HepG2 (cell line): ENCODE data around the gene SLC39A2. TPM values are rescaled to one million over a fixed set of nuclear protein-coding genes. Genes with fewer than 3 reads are reported as not detected.

Source experiments
- ASH2L ChIP-seq: fragments of 300-600, 200-600 bp; sonication (generic); IDR thresholded peaks from 2 replicates; pipeline ENCODE4 v1.7.0; 2017; ENCODE audit warnings: low read depth, mild to moderate bottlenecking, moderate library complexity, mixed read lengths, low read length; ENCODE audit not compliant: insufficient read length
- CREM ChIP-seq, 2 experiments: sonication (generic) in 1 of 2; formaldehyde crosslinking in 1 of 2; IDR thresholded peaks; 2 replicates each; pipeline versions ENCODE4 v1.4.0 to v1.6.1; 2016 to 2020; ENCODE audit warnings: antibody characterized with exemption in 1 of 2, mild to moderate bottlenecking in 1 of 2, missing genetic modification reagents in 1 of 2
- GATAD2A ChIP-seq: IDR thresholded peaks from 2 replicates; pipeline ENCODE4 v1.6.1; 2016
- HDAC6 ChIP-seq: fragments of 200-600 bp; sonication (generic); IDR thresholded peaks from 2 replicates; pipeline ENCODE4 v1.7.0; 2017; ENCODE audit warnings: mild to moderate bottlenecking, antibody characterized with exemption, low read length, low read depth
- HNF4A ChIP-seq: sonication (generic); formaldehyde crosslinking; IDR thresholded peaks from 2 replicates; pipeline ENCODE4 v1.4.0; 2020; ENCODE audit warnings: missing genetic modification reagents
- KDM4B ChIP-seq: sonication (generic); formaldehyde crosslinking; IDR thresholded peaks from 2 replicates; pipeline ENCODE4 v1.4.0; 2020; ENCODE audit warnings: missing genetic modification reagents
- LCORL ChIP-seq, 2 experiments: fragments of 450-650 bp in 1 of 2; sonication (generic) in 1 of 2; formaldehyde crosslinking in 1 of 2; IDR thresholded peaks; 2 replicates each; pipeline versions ENCODE4 v1.5.0 to v1.6.1; 2017 to 2020; ENCODE audit warnings: antibody characterized with exemption in 1 of 2, missing genetic modification reagents in 1 of 2
- NFE2L2 ChIP-seq: fragments of 150-350 bp; IDR thresholded peaks from 2 replicates; pipeline ENCODE4 v1.6.1; 2014; ENCODE audit warnings: low read length
- NKX3-1 ChIP-seq: sonication (generic); formaldehyde crosslinking; IDR thresholded peaks from 2 replicates; pipeline ENCODE4 v1.5.0; 2020; ENCODE audit warnings: missing genetic modification reagents
- PBX2 ChIP-seq: IDR thresholded peaks from 2 replicates; pipeline ENCODE4 v1.6.1; 2016; ENCODE audit warnings: control low read depth
- RELA ChIP-seq: sonication (generic); formaldehyde crosslinking; IDR thresholded peaks from 2 replicates; pipeline ENCODE4 v1.4.0; 2020; ENCODE audit warnings: missing genetic modification reagents
- RXRB ChIP-seq: IDR thresholded peaks from 2 replicates; pipeline ENCODE4 v1.6.1; 2016; ENCODE audit warnings: borderline replicate concordance, missing genetic modification reagents, missing compliant biosample characterization
- SNAI1 ChIP-seq: sonication (generic); formaldehyde crosslinking; IDR thresholded peaks from 2 replicates; pipeline ENCODE4 v1.5.0; 2020; ENCODE audit warnings: mild to moderate bottlenecking, missing genetic modification reagents, borderline replicate concordance
- SP4 ChIP-seq: sonication (generic); formaldehyde crosslinking; IDR thresholded peaks from 2 replicates; pipeline ENCODE4 v1.8.1; 2023; ENCODE audit warnings: mild to moderate bottlenecking, missing genetic modification reagents
- SRSF9 ChIP-seq: fragments of 200-400 bp; formaldehyde crosslinking; IDR thresholded peaks from 2 replicates; pipeline ENCODE4 v1.6.1; 2018; ENCODE audit warnings: borderline replicate concordance, mild to moderate bottlenecking, low read depth, low read length; ENCODE audit not compliant: insufficient read depth, poor library complexity, severe bottlenecking
- TRAFD1 ChIP-seq: sonication (generic); formaldehyde crosslinking; IDR thresholded peaks from 2 replicates; pipeline ENCODE4 v1.5.1; 2020; ENCODE audit warnings: missing genetic modification reagents, mild to moderate bottlenecking, borderline replicate concordance
- ZFP36L2 ChIP-seq: sonication (generic); formaldehyde crosslinking; IDR thresholded peaks from 2 replicates; pipeline ENCODE4 v1.4.0; 2020; ENCODE audit warnings: missing genetic modification reagents
- ZFP41 ChIP-seq: sonication (generic); formaldehyde crosslinking; IDR thresholded peaks from 2 replicates; pipeline ENCODE4 v1.4.0; 2020; ENCODE audit warnings: mild to moderate bottlenecking, missing genetic modification reagents, borderline replicate concordance
- ZIK1 ChIP-seq: sonication (generic); formaldehyde crosslinking; IDR thresholded peaks from 2 replicates; pipeline ENCODE4 v1.5.0; 2020; ENCODE audit warnings: mild to moderate bottlenecking, low read depth, missing genetic modification reagents, borderline replicate concordance
- ZNF20 ChIP-seq: sonication (generic); formaldehyde crosslinking; IDR thresholded peaks from 2 replicates; pipeline ENCODE4 v1.4.0; 2020; ENCODE audit warnings: mild to moderate bottlenecking, moderate library complexity, missing genetic modification reagents
- ZNF558 ChIP-seq: sonication (generic); formaldehyde crosslinking; IDR thresholded peaks from 2 replicates; pipeline ENCODE4 v1.9.0; 2022; ENCODE audit warnings: mild to moderate bottlenecking, missing genetic modification reagents, borderline replicate concordance
- ZNF589 ChIP-seq: sonication (generic); formaldehyde crosslinking; conservative IDR thresholded peaks from 2 replicates; pipeline ENCODE4 v1.8.0; 2022; ENCODE audit warnings: mild to moderate bottlenecking, moderate library complexity, missing genetic modification reagents
- ZNF737 ChIP-seq: sonication (generic); formaldehyde crosslinking; IDR thresholded peaks from 2 replicates; pipeline ENCODE4 v1.5.0; 2020; ENCODE audit warnings: missing genetic modification reagents, mild to moderate bottlenecking, borderline replicate concordance
- ZXDC ChIP-seq: sonication (generic); formaldehyde crosslinking; IDR thresholded peaks from 2 replicates; pipeline ENCODE4 v1.5.0; 2020; ENCODE audit warnings: mild to moderate bottlenecking, missing genetic modification reagents
- polyA plus RNA-seq, 8 experiments: library from polyadenylated mRNA; depleted of rRNA in 3 of 8; stranded (reverse) in 7 of 8; unstranded in 1 of 8; fragments of >200 nt; fragmentation: Illumina TruSeq in 4 of 8; extraction: Trizol in 4 of 8; gene quantifications; 2 replicates each; pipeline versions ENCODE4 v1.2.1 to v1.2.3, GENCODE V29; 2011 to 2016; ENCODE audit warnings: low read depth in 4 of 8, missing spikeins in 1 of 8, mixed read lengths in 1 of 8; ENCODE audit not compliant: insufficient read depth in 1 of 8
- total RNA-seq, 5 experiments: library from RNA; depleted of rRNA; stranded (reverse); fragments of >200 nt; fragmentation: Illumina TruSeq; extraction: Trizol; gene quantifications; 2 replicates each; pipeline ENCODE4 v1.2.3, GENCODE V29; 2016; ENCODE audit warnings: low read depth in 1 of 5

Gene SLC39A2
- total and polyA plus RNA-seq, 2 of the 13 experiments (the other 11 are each of a cell fraction or from before 2014, with no cell fraction given), result 0.08 to 0.11 TPM

- TF ChIP-seq ZNF737 (CRISPR knock-in tag), result no peak
- no peak for TF ChIP-seq PBX2 (CRISPR knock-in tag)
- peak; percentile 9; the same call in 1 of the 2 replicates for TF ChIP-seq ZFP41 (CRISPR knock-in tag)
- TF ChIP-seq ZXDC (CRISPR knock-in tag), result no peak
- 0 out of 2 replicates have a peak, but pooled peaks have one; percentile 16 for TF ChIP-seq TRAFD1 (CRISPR knock-in tag)
- TF ChIP-seq SRSF9, result no peak
- TF ChIP-seq ASH2L, result peak; percentile 23
- TF ChIP-seq GATAD2A (CRISPR knock-in tag), result no peak
- no peak for TF ChIP-seq SP4 (CRISPR knock-in tag)
- TF ChIP-seq ZIK1 (CRISPR knock-in tag), result no peak
- TF ChIP-seq KDM4B (CRISPR knock-in tag), result no peak
- peak; percentile 78 for TF ChIP-seq RXRB (CRISPR knock-in tag)
- no peak for TF ChIP-seq NFE2L2
- 0 out of 2 replicates have a peak, but pooled peaks have one; percentile 13 for TF ChIP-seq ZNF20 (CRISPR knock-in tag)
- TF ChIP-seq ZNF589 (CRISPR knock-in tag), result no peak
- TF ChIP-seq ZFP36L2 (CRISPR knock-in tag), result no peak
- no peak; the same call in 1 of the 2 replicates for TF ChIP-seq ZNF558 (CRISPR knock-in tag)
- TF ChIP-seq HNF4A, result peak; percentile 83
- no peak; the same call in 1 of the 2 replicates for TF ChIP-seq SNAI1
- TF ChIP-seq RELA, result no peak
- TF ChIP-seq HDAC6, result no peak
- TF ChIP-seq NKX3-1 (CRISPR knock-in tag), result no peak
- peak; percentile 24; the same call in 1 of the 2 replicates for TF ChIP-seq CREM (IDR thresholded peaks at IDR 0.05)
- no peak for TF ChIP-seq CREM (CRISPR knock-in tag; IDR thresholded peaks at IDR 0.05)
- TF ChIP-seq LCORL (IDR thresholded peaks at IDR 0.05), result no peak
- no peak for TF ChIP-seq LCORL (CRISPR knock-in tag; IDR thresholded peaks at IDR 0.05)
Observed at GRCh38 chr14:21023817-21024584, 24.9 kb downstream of the SLC39A2 start (continued).
